ENCODE data around the gene DKC1.

The DKC1 gene

DNA sequence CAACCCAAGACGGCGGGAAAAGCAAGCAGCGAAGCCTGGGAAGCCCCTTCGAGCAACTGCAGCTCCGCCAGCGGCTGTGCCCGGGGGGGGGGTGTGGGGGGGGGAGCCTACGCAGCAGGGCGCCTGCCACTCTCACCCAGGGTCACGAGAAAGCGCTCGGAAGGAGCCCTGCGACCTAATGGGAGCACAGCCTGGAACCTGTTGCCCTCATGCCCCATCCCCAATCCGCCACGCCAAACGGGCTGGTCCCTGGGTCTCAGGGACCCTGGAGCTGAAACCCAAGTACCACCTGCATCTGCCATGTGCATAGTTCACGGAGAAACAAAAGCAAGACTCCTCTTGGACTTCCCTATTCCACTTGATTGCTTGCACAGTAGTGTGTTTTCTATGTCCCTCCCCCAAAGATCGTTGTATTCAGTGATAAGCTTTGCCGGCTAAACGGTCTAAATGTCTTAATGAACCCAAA, 11.4 kb upstream of the DKC1 start:
- H3K36me3 ChIP-seq (ENCODE audit: control insufficient read depth, low read length): no peaks in the 10 kb centered on the region
- H3K4me1 ChIP-seq (ENCODE audit: control insufficient read depth, low read length): peaks cover 50% of the 10 kb centered on the region
- peak overlapping the region; percentile 68 for H3K4me2 ChIP-seq (ENCODE audit: low read length)
- H3F3A ChIP-seq (ENCODE audit: control insufficient read depth, insufficient read depth): no peaks in the 10 kb centered on the region
- H4K20me1 ChIP-seq (ENCODE audit: control insufficient read depth, insufficient read depth, low read depth, low read length): no peaks in the 10 kb centered on the region
- H3K9me3 ChIP-seq (ENCODE audit: control insufficient read depth, insufficient read depth, low read length): no peaks in the 10 kb centered on the region
- no peak for TF ChIP-seq EZH2phosphoT487 (IDR thresholded peaks at IDR 0.05; ENCODE audit: borderline replicate concordance, low read length)
- TF ChIP-seq, protein P1, sequence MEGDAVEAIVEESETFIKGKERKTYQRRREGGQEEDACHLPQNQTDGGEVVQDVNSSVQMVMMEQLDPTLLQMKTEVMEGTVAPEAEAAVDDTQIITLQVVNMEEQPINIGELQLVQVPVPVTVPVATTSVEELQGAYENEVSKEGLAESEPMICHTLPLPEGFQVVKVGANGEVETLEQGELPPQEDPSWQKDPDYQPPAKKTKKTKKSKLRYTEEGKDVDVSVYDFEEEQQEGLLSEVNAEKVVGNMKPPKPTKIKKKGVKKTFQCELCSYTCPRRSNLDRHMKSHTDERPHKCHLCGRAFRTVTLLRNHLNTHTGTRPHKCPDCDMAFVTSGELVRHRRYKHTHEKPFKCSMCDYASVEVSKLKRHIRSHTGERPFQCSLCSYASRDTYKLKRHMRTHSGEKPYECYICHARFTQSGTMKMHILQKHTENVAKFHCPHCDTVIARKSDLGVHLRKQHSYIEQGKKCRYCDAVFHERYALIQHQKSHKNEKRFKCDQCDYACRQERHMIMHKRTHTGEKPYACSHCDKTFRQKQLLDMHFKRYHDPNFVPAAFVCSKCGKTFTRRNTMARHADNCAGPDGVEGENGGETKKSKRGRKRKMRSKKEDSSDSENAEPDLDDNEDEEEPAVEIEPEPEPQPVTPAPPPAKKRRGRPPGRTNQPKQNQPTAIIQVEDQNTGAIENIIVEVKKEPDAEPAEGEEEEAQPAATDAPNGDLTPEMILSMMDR (IDR thresholded peaks at IDR 0.05; ENCODE audit: low read depth, low read length, poor library complexity, severe bottlenecking): no peak
- H3K27ac ChIP-seq (ENCODE audit: low read depth, low read length): peak overlapping the region; percentile 15; the same call in 1 of the 2 replicates
- peak overlapping the region; percentile 65 for H3K4me3 ChIP-seq (ENCODE audit: low read length)
- no peaks in the 10 kb centered on the region; the same call in 1 of the 2 replicates for H3K79me2 ChIP-seq (ENCODE audit: control insufficient read depth, low read length)
- H3K27me3 ChIP-seq (ENCODE audit: control insufficient read depth, low read length): no peaks in the 10 kb centered on the region
- H3K9me2 ChIP-seq (replicated peaks; ENCODE audit: control insufficient read depth, low read length): no peaks in the 10 kb centered on the region

DNA sequence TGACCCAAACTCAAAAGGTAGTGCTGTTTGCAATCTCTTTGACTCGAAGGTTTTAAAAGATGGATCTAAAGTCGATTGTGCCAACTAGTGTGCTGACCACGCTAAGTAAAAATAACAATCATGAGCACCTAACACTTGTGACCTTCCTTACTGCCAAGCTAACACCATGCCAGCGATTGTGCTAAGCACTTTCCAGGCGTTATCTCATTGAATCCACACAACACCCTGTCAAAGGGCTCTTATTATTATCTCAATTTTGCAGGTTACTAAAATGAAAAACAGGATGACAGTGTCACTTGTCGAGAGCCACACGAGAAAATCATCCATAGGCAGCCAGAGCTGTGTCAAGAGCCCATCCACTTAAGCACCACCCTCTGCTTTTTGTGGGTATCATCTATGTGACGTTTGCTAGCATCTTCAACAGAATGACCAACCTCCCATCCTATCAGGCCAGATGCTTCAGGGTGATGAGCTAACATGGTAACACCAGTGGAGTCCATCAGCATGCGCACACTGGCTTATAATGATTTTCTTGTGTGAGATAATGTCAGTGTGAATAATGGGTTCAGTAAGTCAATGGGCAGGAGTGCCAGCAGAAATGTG, 10.9 kb upstream of the DKC1 start:
- no peaks in the 10 kb centered on the region for H4K20me1 ChIP-seq (ENCODE audit: control insufficient read depth, insufficient read depth, low read depth, low read length)
- no peaks in the 10 kb centered on the region for H3K79me2 ChIP-seq (ENCODE audit: control insufficient read depth, low read length)
- H3K27ac ChIP-seq (ENCODE audit: low read depth, low read length): peak overlapping the region; percentile 15; the same call in 1 of the 2 replicates
- no peaks in the 10 kb centered on the region for H3K9me3 ChIP-seq (ENCODE audit: control insufficient read depth, insufficient read depth, low read length)
- H3K4me1 ChIP-seq (ENCODE audit: control insufficient read depth, low read length): peaks cover 50% of the 10 kb centered on the region
- H3K4me2 ChIP-seq (ENCODE audit: low read length): peak overlapping the region; percentile 68
- H3K27me3 ChIP-seq (ENCODE audit: control insufficient read depth, low read length): no peaks in the 10 kb centered on the region
- no peaks in the 10 kb centered on the region for H3F3A ChIP-seq (ENCODE audit: control insufficient read depth, insufficient read depth)
- TF ChIP-seq, protein P1 (IDR thresholded peaks at IDR 0.05; ENCODE audit: low read depth, low read length, poor library complexity, severe bottlenecking): no peak
- TF ChIP-seq EZH2phosphoT487 (IDR thresholded peaks at IDR 0.05; ENCODE audit: borderline replicate concordance, low read length): no peak
- H3K9me2 ChIP-seq (replicated peaks; ENCODE audit: control insufficient read depth, low read length): no peaks in the 10 kb centered on the region
- H3K4me3 ChIP-seq (ENCODE audit: low read length): peak overlapping the region; percentile 65
- no peaks in the 10 kb centered on the region for H3K36me3 ChIP-seq (ENCODE audit: control insufficient read depth, low read length)

DNA sequence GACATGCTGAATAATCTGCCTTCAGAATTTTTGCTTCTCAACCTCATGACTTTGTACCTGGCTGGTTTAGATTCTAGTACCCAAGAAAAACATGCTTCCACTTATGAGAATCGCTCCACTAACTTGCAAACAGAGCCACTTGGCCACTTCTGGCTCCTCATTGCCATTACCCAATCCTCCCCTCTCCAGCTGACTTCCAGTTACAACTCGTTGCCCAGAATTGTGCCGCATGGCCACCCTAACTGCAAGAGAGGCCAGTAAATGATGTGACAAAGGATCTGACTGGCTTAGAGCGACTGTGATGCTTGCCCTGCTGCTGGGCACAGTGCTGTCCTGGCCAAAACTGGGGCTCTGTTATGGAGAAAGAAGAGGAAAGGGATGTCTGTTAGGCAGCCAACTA, 4.0 kb upstream of the DKC1 start:
- H3K4me2 ChIP-seq (ENCODE audit: low read length): no peak overlapping the region
- peaks cover 20% of the 10 kb centered on the region for H3K4me1 ChIP-seq (ENCODE audit: control insufficient read depth, low read length)
- H3K9me3 ChIP-seq (ENCODE audit: control insufficient read depth, insufficient read depth, low read length): no peaks in the 10 kb centered on the region
- no peak for TF ChIP-seq EZH2phosphoT487 (IDR thresholded peaks at IDR 0.05; ENCODE audit: borderline replicate concordance, low read length)
- TF ChIP-seq, protein P1 (IDR thresholded peaks at IDR 0.05; ENCODE audit: low read depth, low read length, poor library complexity, severe bottlenecking): no peak
- peaks cover 11% of the 10 kb centered on the region for H3K79me2 ChIP-seq (ENCODE audit: control insufficient read depth, low read length)
- H3K27ac ChIP-seq (ENCODE audit: low read depth, low read length): no peak overlapping the region
- H3K27me3 ChIP-seq (ENCODE audit: control insufficient read depth, low read length): no peaks in the 10 kb centered on the region
- no peak overlapping the region for H3K4me3 ChIP-seq (ENCODE audit: low read length)
- peaks cover 9% of the 10 kb centered on the region for H3K36me3 ChIP-seq (ENCODE audit: control insufficient read depth, low read length)
- no peaks in the 10 kb centered on the region for H3F3A ChIP-seq (ENCODE audit: control insufficient read depth, insufficient read depth)
- no peaks in the 10 kb centered on the region for H4K20me1 ChIP-seq (ENCODE audit: control insufficient read depth, insufficient read depth, low read depth, low read length)
- no peaks in the 10 kb centered on the region for H3K9me2 ChIP-seq (replicated peaks; ENCODE audit: control insufficient read depth, low read length)
